Activated CD4-positive, alpha-beta T cell treated with anti-CD3 and anti-CD28 coated beads, Interleukin-2, amount 50 U/mL, for 4 hours (primary cell): Measurements from ENCODE around the gene NHSL1.

Source experiments
- DNase-seq, 2 experiments: peaks; one replicate each; pipeline ENCODE4 v3.0.0-alpha.2; 2020

The NHSL1 gene

DNA sequence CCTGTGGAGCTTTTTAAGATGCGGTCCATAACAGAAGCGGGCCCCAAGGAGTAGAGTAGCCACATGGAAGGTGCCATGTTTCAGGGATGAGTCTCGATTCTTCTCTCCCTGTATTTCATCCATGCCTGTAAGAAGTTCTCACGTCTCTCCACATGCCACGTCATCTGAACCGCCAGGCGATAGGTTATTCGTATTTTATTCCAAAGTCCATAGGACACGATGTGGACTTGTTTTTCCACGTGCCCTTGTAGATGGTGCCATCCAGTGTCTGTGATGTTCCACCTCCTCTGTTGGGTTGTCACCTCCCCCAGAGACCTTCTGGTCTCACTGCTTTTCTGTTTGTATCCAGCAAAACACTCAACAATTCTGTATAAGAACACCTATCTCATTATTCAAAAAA lies 77.7 kb downstream of the NHSL1 start:
- DNase-seq: no peak

DNA sequence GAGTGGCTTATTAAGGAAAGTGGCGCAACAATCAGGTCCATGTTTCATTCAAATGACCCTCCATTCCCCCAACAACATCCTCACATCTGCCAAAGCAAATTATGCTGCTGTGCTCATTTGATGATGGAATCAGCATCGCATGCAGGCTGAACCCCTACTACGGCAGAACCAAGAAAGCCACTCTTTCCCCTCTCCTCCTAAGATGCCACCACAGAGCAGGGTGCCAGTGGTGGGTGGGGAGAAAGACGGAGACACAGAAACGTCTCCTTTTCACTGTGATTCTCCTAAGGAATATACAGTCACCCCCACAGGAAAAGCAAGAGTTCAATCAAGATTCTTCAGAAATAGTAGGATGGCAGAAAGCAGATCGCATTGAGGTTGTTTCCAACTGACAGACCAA lies 78.2 kb downstream of the NHSL1 start:
- DNase-seq: no peak

DNA sequence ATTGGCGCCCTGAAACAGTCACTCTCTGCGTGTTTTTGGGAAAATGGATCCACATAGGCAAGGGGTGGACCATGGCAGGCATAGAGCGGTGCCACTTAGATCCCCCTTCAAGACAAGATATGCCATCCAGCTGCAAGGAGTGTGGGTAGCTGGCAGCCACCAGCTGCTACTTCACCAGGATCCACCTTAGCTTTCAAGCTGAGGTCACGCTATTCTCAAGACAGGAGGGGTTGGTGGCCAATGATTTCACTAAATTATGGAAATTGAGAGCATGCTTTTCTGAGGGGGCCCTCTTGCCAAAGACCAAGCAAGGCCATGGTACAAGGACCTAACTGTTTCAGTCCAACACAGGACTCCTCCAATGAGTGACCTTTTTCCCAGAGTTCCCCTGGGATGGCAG lies 78.9 kb downstream of the NHSL1 start:
- DNase-seq: no peak

- no peak for DNase-seq
Observed at GRCh38 chr6:138419766-138420165, 79.5 kb downstream of the NHSL1 start.

DNA sequence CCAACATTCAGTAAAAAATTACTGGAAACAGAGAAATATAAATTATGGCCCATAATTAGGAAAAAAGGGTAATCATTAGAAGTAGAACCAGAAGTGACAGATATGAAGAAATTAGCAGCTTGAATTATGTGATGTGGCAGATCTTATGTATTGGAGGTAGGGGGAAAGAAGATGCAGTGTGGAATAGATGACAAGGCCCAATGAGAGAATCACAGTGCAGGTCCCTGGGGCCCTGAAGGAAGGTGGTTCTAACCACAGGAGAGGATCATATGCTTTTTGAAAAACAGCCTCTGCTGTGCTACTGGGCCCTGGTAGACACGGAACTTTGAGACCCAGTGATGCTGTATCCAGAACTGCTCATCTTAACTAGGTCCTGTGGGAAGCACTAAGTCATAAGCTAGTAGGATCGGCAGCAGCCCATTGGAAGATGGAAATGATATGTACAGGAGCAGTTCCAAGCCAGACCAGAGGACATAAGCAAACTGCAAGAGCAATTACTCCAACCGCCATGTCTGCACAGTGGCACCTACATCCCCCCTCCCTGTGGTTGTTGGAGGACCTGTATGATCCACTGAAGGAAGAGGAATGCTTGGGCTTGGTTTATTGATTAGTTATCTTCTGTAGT lies 81.1 kb downstream of the NHSL1 start:
- no peak for DNase-seq

- DNase-seq: no peak
Observed at GRCh38 chr6:138417493-138418117, 81.7 kb downstream of the NHSL1 start.

GRCh38 chr6:138416206-138416605 lies 83.1 kb downstream of the NHSL1 start:
- no peak for DNase-seq

- DNase-seq: no peak
Observed at GRCh38 chr6:138415125-138415524, 84.2 kb downstream of the NHSL1 start.

DNA sequence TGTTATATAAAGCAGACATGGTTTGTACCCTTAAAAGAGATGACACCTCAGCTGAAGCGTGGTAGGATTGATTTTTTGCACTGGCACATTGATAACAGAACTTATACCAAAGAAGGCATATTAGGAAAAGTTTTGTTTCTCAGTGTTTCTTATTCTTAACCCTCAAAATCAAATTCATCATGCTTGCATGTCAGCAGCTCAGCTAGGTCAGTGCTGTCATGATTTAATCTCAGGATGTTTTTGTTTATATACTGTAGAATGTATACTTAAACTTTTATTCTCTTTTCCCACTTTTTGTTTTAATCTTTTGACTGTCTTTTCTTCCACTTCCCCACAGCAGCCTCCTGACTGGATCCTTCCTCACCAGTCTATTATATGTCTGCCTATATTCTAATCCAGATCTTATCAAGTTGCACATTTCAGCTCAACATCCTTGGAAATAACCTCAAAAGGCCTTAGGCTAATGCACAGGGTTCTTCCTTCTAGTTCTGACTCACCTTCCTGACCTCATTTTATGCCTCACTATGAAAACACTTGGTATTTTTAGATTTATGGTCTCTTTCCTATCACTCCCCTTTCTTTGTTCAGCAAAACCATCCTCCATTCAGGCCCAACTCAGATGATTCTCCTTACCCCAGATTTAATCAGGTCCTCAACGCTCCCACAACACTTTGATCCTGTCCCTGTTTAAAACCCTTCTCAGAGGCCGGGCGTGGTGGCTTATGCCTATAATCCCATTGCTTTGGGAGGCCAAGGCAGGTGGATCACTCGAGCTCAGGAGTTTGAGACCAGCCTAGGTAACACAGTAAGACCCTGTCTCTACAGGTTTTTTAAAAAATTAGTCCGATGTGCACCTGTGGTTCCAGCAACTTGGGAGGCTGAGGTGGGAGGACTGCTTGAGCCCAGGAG lies 88.1 kb downstream of the NHSL1 start:
- DNase-seq: no peak

- no peak for DNase-seq
Observed at GRCh38 chr6:138410048-138410735, 89.1 kb downstream of the NHSL1 start.

GRCh38 chr6:138406443-138406842 lies 92.9 kb downstream of the NHSL1 start:
- DNase-seq: no peak

DNA sequence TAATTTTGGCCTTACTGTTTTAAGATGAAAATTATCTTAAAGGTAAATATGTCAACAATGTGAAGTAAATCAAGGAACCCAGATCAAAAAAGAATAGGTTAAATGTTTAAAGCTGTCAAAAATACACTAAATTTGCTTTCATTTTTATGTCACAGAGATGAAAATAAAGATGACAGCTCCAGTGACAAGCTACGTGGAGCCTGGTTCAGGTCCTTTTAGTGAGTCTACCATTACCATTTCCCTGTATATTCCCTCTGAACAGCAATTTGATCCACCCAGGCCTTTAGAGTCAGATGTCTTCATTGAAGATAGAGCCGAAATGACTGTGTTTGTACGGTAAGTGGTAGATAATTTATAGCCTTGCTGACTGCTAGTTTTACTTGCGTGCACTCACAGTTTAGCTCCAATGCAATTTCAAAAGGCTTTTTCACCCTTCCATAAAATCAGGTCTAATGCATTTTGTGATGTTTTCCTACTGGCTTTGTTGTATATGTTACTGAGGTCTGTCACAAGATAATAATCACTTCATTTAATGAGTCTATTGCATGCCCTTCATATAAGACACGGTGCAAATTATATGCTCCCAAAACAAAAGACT lies 93.4 kb downstream of the NHSL1 start:
- no peak for DNase-seq

GRCh38 chr6:138404666-138405337 lies 94.5 kb downstream of the NHSL1 start:
- DNase-seq: peak; percentile 10 to 21

DNA sequence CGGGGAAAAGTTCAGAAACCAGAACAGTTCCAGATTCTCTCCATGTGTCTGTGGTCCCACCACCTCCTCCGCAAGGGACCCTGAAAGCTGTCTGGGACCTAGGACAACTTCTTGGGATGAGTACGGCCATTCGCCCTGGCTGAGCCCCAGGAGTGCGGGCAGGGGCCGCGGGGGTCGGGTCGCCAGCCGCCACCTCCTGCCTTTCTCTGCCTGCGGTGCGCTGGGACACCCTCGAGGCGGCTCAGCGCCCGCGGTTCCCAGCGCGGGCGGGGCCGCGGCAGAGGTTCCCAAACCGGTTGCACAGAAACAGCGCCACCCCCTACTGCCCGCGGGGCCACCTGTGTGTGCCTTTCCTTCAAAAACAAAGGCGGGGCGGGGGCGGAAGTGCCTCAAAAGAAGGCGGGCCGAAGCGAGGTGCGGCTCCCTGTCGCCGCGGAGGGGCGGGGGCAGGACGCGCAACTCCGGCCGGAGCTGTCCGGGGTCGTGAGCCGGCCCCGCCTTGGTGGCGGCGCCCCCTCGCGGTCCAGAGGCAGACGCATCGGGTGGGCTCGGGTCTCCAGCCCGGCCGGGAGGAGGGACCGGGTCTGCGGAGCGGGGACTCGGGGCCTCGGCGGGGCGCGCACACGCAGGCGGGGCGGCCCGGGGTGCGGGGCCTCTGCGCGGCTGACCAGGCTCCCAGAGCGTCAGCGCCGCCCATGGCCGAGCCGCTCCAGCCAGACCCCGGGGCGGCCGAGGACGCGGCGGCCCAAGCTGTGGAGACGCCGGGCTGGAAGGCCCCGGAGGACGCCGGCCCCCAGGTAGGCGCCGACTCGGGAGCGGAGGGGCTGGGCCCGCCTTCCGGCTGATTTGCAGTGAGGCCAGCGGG lies 95.3 kb downstream of the NHSL1 start, which contains the start of gene HEBP2:
TSS of gene HEBP2 (plus strand) at position 423 of the 865 bp plus-strand sequence. CDS start at position 696, 273 bp downstream.
- DNase-seq: peak; percentile 94

GRCh38 chr6:138403324-138403800 lies 95.9 kb downstream of the NHSL1 start:
- peak in 1 of 2 experiments; percentile 5 for DNase-seq

GRCh38 chr6:138402838-138403187 lies 96.5 kb downstream of the NHSL1 start:
- DNase-seq: no peak

DNA sequence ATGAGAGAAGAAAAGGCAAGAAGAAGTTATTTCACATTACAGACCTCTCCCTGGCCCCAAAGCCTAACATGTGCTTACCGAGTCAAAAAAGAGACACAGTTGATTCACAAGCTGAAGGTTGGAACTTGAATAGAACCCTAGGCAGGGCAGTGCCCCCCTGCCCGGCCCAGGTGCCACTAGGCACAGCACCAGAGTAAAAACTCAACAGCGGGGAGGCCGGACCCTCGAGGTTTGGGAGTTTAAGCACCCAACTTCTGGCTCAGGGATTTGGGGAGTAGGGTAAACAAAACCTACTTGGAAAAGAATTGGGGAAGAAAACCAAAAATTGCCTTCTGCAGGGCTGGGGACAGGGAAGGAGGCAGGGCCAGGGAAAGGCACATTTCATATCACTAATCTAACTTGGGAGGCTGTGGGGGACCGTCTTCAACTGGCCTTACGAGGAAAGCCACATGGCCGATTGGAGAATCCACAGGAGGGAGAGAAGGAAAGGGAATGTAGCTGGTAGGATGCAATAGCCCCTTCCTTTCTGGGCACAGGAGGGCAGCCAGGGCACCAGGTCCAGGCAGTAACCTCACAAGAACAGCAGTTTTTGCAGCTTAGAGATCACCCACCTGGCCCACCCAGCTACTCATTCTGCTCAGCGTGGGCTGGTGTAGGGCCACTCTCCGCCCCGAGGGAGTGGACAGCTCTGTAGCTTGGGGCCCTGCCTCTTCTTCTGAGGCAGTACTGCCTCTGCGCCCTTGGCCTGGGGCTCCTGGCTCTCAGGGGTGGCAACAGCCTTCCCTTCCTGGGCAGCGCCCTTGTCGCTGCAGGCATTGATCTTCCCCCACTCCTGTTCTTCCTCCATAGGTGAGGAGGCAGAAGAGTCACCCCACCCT lies 97.1 kb downstream of the NHSL1 start:
- no peak for DNase-seq

DNA sequence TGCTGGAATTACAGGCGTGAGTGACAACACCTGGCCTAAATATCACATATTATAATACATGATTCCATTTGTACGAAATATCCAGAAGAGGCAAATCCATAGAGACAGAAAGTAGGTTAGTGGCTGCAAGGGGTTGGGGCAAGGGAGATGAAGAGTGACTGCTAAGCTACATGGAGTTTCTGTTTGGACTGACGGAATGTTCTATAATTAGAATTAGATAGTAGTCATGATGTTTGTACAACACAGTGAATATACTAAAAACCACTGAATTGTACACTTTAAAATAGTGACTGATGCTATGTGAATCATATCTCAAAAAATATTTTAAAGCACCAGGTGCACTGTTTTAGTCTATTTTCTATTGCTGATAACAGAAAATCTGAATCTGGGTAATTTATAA lies 99.0 kb downstream of the NHSL1 start:
- no peak for DNase-seq

DNA sequence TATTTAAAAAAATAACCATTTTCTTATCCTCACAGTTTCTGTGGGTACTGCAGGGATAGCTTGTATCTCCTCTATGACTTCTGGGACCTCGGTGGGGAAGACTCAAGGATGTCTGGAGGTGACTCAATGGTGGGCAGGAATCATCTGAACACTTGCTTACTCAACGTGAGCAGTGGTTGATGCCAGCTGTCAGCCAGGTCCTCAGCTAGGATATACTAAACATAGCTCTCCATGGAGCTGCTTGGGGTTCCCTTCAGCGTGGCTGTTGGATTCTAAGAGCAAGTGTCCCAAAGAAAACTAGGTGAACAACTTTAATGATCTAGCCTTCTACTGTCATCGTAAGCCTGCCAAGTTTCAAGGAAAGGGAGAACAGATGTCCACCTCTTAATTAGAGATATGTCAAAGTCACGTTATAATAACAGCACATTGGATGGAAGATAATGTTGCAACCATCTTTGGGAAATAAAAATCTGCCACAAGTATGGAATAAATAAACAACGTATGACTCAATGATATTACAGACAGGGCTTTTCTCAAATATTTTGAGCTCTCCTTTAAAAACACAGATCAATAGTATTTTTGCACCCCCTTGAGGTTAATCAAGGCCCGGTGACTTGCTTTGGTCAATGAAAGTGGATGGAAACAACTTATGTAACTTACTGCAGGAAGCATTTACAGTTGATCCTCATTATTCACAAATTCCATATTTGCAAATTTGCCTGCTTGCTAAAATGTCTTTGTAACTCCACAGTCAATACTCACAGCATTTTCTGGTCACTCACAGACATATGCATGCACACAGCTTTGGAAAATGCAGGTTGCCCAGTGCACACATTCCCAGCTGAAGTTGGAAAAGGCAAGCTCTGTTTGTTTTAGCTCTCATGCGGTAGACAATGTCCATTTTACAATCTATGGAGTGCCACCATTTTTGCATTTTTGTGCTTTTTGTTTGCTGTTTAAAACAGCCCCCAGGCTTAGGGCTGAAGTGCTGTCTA lies 101.9 kb downstream of the NHSL1 start:
- DNase-seq: no peak
